ENCODE measurements around the gene ADARB2.

DNA sequence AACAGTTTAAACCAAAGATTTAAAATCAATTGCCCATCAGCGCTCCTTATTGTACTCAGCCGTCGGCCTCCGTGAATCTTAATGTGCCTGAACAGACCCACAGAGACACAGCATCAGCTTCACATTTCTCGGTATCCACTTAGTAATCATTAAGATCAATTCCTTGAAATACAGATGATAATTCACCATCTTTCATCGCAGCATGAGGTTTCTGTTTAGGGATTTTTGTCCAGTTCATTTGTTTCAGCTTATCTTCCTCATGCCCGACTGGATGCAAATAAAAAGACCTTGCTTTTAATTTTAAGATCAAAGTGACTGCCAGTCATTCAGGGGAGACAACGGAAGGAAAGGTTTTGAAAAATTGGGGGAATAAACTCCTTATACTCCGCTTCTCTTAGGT, 473.3 kb downstream of the ADARB2 start:
- TF ChIP-seq, protein P1, sequence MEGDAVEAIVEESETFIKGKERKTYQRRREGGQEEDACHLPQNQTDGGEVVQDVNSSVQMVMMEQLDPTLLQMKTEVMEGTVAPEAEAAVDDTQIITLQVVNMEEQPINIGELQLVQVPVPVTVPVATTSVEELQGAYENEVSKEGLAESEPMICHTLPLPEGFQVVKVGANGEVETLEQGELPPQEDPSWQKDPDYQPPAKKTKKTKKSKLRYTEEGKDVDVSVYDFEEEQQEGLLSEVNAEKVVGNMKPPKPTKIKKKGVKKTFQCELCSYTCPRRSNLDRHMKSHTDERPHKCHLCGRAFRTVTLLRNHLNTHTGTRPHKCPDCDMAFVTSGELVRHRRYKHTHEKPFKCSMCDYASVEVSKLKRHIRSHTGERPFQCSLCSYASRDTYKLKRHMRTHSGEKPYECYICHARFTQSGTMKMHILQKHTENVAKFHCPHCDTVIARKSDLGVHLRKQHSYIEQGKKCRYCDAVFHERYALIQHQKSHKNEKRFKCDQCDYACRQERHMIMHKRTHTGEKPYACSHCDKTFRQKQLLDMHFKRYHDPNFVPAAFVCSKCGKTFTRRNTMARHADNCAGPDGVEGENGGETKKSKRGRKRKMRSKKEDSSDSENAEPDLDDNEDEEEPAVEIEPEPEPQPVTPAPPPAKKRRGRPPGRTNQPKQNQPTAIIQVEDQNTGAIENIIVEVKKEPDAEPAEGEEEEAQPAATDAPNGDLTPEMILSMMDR (IDR thresholded peaks at IDR 0.05; ENCODE audit: insufficient read depth, low read length): no peak
- TF ChIP-seq POLR2AphosphoS5 (IDR thresholded peaks at IDR 0.05; ENCODE audit: low read depth) (no peak), SPI1 (IDR thresholded peaks at IDR 0.05; ENCODE audit: borderline replicate concordance, low read depth) (no peak), GABPA (IDR thresholded peaks at IDR 0.05; ENCODE audit: low read depth) (no peak)

All from HL-60 (cell line).